Mesenchymal stem cell (in vitro differentiated cells and primary cell): ENCODE data around the gene NIPBL.

Experiments used
- DNase-seq: peaks from one replicate; pipeline ENCODE4 v3.0.0-alpha.2; 2013
- H2AFZ ChIP-seq: one replicate; pipeline ENCODE4 v1.6.1; 2013; ENCODE audit warnings: low read depth, mild to moderate bottlenecking, control low read depth, inconsistent platforms, low read length, moderate library complexity
- H2AK5ac ChIP-seq: 2 replicates; pipeline ENCODE4 v1.6.1; 2013; ENCODE audit warnings: low read length, moderate library complexity, mild to moderate bottlenecking, inconsistent platforms; ENCODE audit not compliant: severe bottlenecking
- H2BK120ac ChIP-seq: one replicate; pipeline ENCODE4 v1.6.1; 2013; ENCODE audit warnings: low read depth, mild to moderate bottlenecking, inconsistent platforms, low read length, moderate library complexity
- H2BK12ac ChIP-seq, 2 experiments: one replicate each; pipeline ENCODE4 v1.6.1; 2013; ENCODE audit warnings: inconsistent platforms in 2 of 2, low read length in 2 of 2, mild to moderate bottlenecking in 2 of 2, moderate library complexity in 2 of 2, control low read depth in 1 of 2
- H2BK15ac ChIP-seq: one replicate; pipeline ENCODE4 v1.6.1; 2013; ENCODE audit warnings: mild to moderate bottlenecking, low read depth, inconsistent platforms; ENCODE audit not compliant: poor library complexity, severe bottlenecking
- H2BK5ac ChIP-seq: 2 replicates; pipeline ENCODE4 v1.6.1; 2013; ENCODE audit warnings: low read depth, mild to moderate bottlenecking, low read length, control low read depth, inconsistent platforms; ENCODE audit not compliant: poor library complexity, severe bottlenecking
- H3K14ac ChIP-seq, 2 experiments: one replicate each; pipeline ENCODE4 v1.6.1; 2013; ENCODE audit warnings: inconsistent platforms in 2 of 2, low read length in 2 of 2, control low read depth in 1 of 2, mild to moderate bottlenecking in 1 of 2, moderate library complexity in 1 of 2
- H3K18ac ChIP-seq, 2 experiments: one replicate each; pipeline ENCODE4 v1.6.1; 2013; ENCODE audit warnings: inconsistent platforms in 2 of 2, low read length in 2 of 2, control low read depth in 1 of 2, low read depth in 1 of 2, mild to moderate bottlenecking in 1 of 2
- H3K23ac ChIP-seq, 2 experiments: one replicate each; pipeline ENCODE4 v1.6.1; 2013; ENCODE audit warnings: inconsistent platforms in 2 of 2, low read length in 2 of 2, mild to moderate bottlenecking in 2 of 2, moderate library complexity in 2 of 2, control low read depth in 1 of 2
- H3K27ac ChIP-seq: 2 replicates; pipeline ENCODE4 v1.5.1; 2013; ENCODE audit warnings: mild to moderate bottlenecking, moderate library complexity, low read length, control low read depth, inconsistent platforms; ENCODE audit not compliant: poor library complexity, severe bottlenecking
- H3K27me3 ChIP-seq, 2 experiments: 2 replicates each; pipeline versions ENCODE4 v1.6.1 to v1.7.0; 2013; ENCODE audit warnings: low read length in 2 of 2, mild to moderate bottlenecking in 2 of 2, moderate library complexity in 2 of 2, control low read depth in 1 of 2, inconsistent platforms in 1 of 2; ENCODE audit not compliant: control insufficient read depth in 1 of 2, insufficient read depth in 1 of 2
- H3K36me3 ChIP-seq, 2 experiments: 2 replicates each; pipeline versions ENCODE4 v1.6.1 to v1.7.0; 2013; ENCODE audit warnings: low read length in 2 of 2, control low read depth in 1 of 2, inconsistent platforms in 1 of 2, low read depth in 1 of 2, mild to moderate bottlenecking in 1 of 2; ENCODE audit not compliant: insufficient read depth in 2 of 2, control insufficient read depth in 1 of 2
- H3K4ac ChIP-seq, 2 experiments: one replicate each; pipeline ENCODE4 v1.6.1; 2013; ENCODE audit warnings: inconsistent platforms in 2 of 2, low read length in 2 of 2, mild to moderate bottlenecking in 2 of 2, moderate library complexity in 2 of 2, control low read depth in 1 of 2, low read depth in 1 of 2
- H3K4me1 ChIP-seq: 2 replicates; pipeline ENCODE4 v1.6.1; 2013; ENCODE audit warnings: low read depth, low read length, control low read depth; ENCODE audit not compliant: control insufficient read depth, insufficient read depth
- H3K4me2 ChIP-seq: 2 replicates; pipeline ENCODE4 v1.6.1; 2013; ENCODE audit warnings: low read length, mild to moderate bottlenecking, inconsistent platforms; ENCODE audit not compliant: poor library complexity, severe bottlenecking
- H3K4me3 ChIP-seq, 2 experiments: 2 replicates each; pipeline versions ENCODE4 v1.5.1 to v1.7.0; 2013; ENCODE audit warnings: low read length in 2 of 2, mild to moderate bottlenecking in 2 of 2, control low read depth in 1 of 2, low read depth in 1 of 2; ENCODE audit not compliant: insufficient read depth in 1 of 2
- H3K79me1 ChIP-seq: replicated peaks from 2 replicates; pipeline ENCODE4 v1.6.1; 2013; ENCODE audit warnings: mild to moderate bottlenecking, control low read depth, low read length, inconsistent platforms; ENCODE audit not compliant: poor library complexity, severe bottlenecking
- H3K9ac ChIP-seq: 2 replicates; pipeline ENCODE4 v1.7.0; 2013; ENCODE audit warnings: mild to moderate bottlenecking, low read length, moderate library complexity
- H3K9me3 ChIP-seq: 2 replicates; pipeline ENCODE4 v1.7.0; 2013; ENCODE audit warnings: mild to moderate bottlenecking, low read length; ENCODE audit not compliant: control insufficient read depth
- H4K8ac ChIP-seq: one replicate; pipeline ENCODE4 v1.6.1; 2013; ENCODE audit warnings: inconsistent platforms, mild to moderate bottlenecking, low read length, moderate library complexity
- H4K91ac ChIP-seq: one replicate; pipeline ENCODE4 v1.6.1; 2013; ENCODE audit warnings: mild to moderate bottlenecking, low read length, inconsistent platforms
- WGBS: methylation state at CpG from one replicate; pipeline ENCODE4 v1.1.7; 2013; ENCODE audit warnings: mixed read lengths; 5-methylcytosine and 5-hydroxymethylcytosine counted together

NIPBL gene

GRCh38 chr5:37028910-37029309 is 152.3 kb downstream of the NIPBL start:
- no CpG with 5 or more reads among the region's 1 CpG for WGBS
- Histone ChIP-seq H3K36me3 (peaks cover 16 to 79% of the 10 kb centered on the region in 2 experiments), H3K9me3 (no peaks in the 10 kb centered on the region), H2AK5ac (no peak overlapping the region), H3K79me1 (peaks cover 2% of the 10 kb centered on the region), H3K14ac (no peak overlapping the region), H3K27me3 (no peaks in the 10 kb centered on the region), H3K4me1 (no peaks in the 10 kb centered on the region), H2AFZ (no peak overlapping the region), H3K18ac (no peak overlapping the region), H2BK12ac (no peak overlapping the region), H4K8ac (no peak overlapping the region), H3K23ac (no peak overlapping the region), H3K4me3 (no peak overlapping the region), H2BK5ac (no peak overlapping the region), H3K4me2 (no peak overlapping the region), H3K27ac (no peak overlapping the region), H4K91ac (no peak overlapping the region), H3K4ac (no peak overlapping the region), H2BK120ac (no peak overlapping the region), H3K9ac (no peak overlapping the region), H2BK15ac (no peak overlapping the region)
- no peak for DNase-seq

GRCh38 chr5:37029436-37029835 is 152.9 kb downstream of the NIPBL start:
- Histone ChIP-seq H4K91ac (no peak overlapping the region), H2BK5ac (no peak overlapping the region), H3K4me1 (no peaks in the 10 kb centered on the region), H3K18ac (no peak overlapping the region), H4K8ac (no peak overlapping the region), H3K27ac (no peak overlapping the region), H3K23ac (no peak overlapping the region), H3K36me3 (peaks cover 15 to 79% of the 10 kb centered on the region in 2 experiments), H2AFZ (no peak overlapping the region), H3K4me3 (no peak overlapping the region), H2BK120ac (no peak overlapping the region), H3K14ac (no peak overlapping the region), H3K9me3 (no peaks in the 10 kb centered on the region), H2BK12ac (no peak overlapping the region), H3K9ac (no peak overlapping the region), H2BK15ac (no peak overlapping the region), H3K4ac (no peak overlapping the region), H3K27me3 (no peaks in the 10 kb centered on the region), H3K79me1 (peaks cover 2% of the 10 kb centered on the region), H3K4me2 (no peak overlapping the region), H2AK5ac (no peak overlapping the region)
- no peak for DNase-seq
- WGBS = no CpG with 5 or more reads among the region's 1 CpG

GRCh38 chr5:37034955-37035354 is 158.4 kb downstream of the NIPBL start:
- Histone ChIP-seq H3K4me1 (no peaks in the 10 kb centered on the region), H3K27me3 (no peaks in the 10 kb centered on the region), H2BK5ac (no peak overlapping the region), H3K27ac (no peak overlapping the region), H3K79me1 (peaks cover 9% of the 10 kb centered on the region), H2AFZ (no peak overlapping the region), H3K4me2 (no peak overlapping the region), H3K9ac (no peak overlapping the region), H3K36me3 (peaks cover 15 to 63% of the 10 kb centered on the region in 2 experiments), H2AK5ac (no peak overlapping the region), H3K4ac (no peak overlapping the region), H3K14ac (no peak overlapping the region), H2BK12ac (no peak overlapping the region), H2BK15ac (no peak overlapping the region), H3K18ac (no peak overlapping the region), H3K4me3 (no peak overlapping the region), H4K8ac (no peak overlapping the region), H2BK120ac (no peak overlapping the region), H3K9me3 (no peaks in the 10 kb centered on the region), H4K91ac (no peak overlapping the region), H3K23ac (no peak overlapping the region)
- no peak for DNase-seq
- 95% methylated on average over 6 of the region's 6 CpGs for WGBS

- H3K9me3 ChIP-seq = no peaks in the 10 kb centered on the region
- no peak overlapping the region for H2BK120ac ChIP-seq
- peaks cover 18 to 55% of the 10 kb centered on the region in 2 experiments for H3K36me3 ChIP-seq
- no peak overlapping the region for H2BK5ac ChIP-seq
- no peak overlapping the region for H4K91ac ChIP-seq
- no peak for DNase-seq
- H3K18ac ChIP-seq = no peak overlapping the region
- H2BK15ac ChIP-seq = no peak overlapping the region
- H3K23ac ChIP-seq = no peak overlapping the region
- H3K4me1 ChIP-seq = no peaks in the 10 kb centered on the region
- H3K4ac ChIP-seq = no peak overlapping the region
- H3K14ac ChIP-seq = no peak overlapping the region
- no peak overlapping the region for H3K27ac ChIP-seq
- H3K4me2 ChIP-seq = no peak overlapping the region
- no peak overlapping the region for H2AFZ ChIP-seq
- peaks cover 6% of the 10 kb centered on the region for H3K79me1 ChIP-seq
- WGBS = 98% methylated on average over 5 of the region's 5 CpGs
- H3K27me3 ChIP-seq = no peaks in the 10 kb centered on the region
- H2AK5ac ChIP-seq = no peak overlapping the region
- H3K4me3 ChIP-seq = no peak overlapping the region
- no peak overlapping the region for H2BK12ac ChIP-seq
- no peak overlapping the region for H3K9ac ChIP-seq
- no peak overlapping the region for H4K8ac ChIP-seq
These were observed 161.3 kb downstream of the NIPBL start for GRCh38 chr5:37037840-37038239.
